GM21723 (cell line): ENCODE data around the gene PROCA1.

Experiments used
- ATAC-seq: cut with Tn5 transposase; IDR thresholded peaks from one replicate; pipeline ENCODE4 v1.9.1; 2021; ENCODE audit warnings: mild to moderate bottlenecking, moderate library complexity; ENCODE audit not compliant: unreplicated experiment

PROCA1 gene

GRCh38 chr17:28712705-28713415, 1.2 kb upstream of the PROCA1 start:
- ATAC-seq = no peak

- ATAC-seq = peak; percentile 38
Observed at GRCh38 chr17:28712032-28712704, 480 bp upstream of the PROCA1 start.

- ATAC-seq = peak; percentile 75
Observed at GRCh38 chr17:28710861-28711722, 596 bp downstream of the PROCA1 start.

GRCh38 chr17:28707339-28707720, 4.4 kb downstream of the PROCA1 start:
- ATAC-seq = no peak

GRCh38 chr17:28706471-28707338, 5.0 kb downstream of the PROCA1 start:
- no peak for ATAC-seq

- ATAC-seq = no peak
Observed at GRCh38 chr17:28705728-28706334, 5.9 kb downstream of the PROCA1 start.

- ATAC-seq = no peak
Observed at GRCh38 chr17:28705074-28705659, 6.5 kb downstream of the PROCA1 start.

- no peak for ATAC-seq
Observed at GRCh38 chr17:28704219-28704858, 7.3 kb downstream of the PROCA1 start.

- no peak for ATAC-seq
Observed at GRCh38 chr17:28703552-28704218, 8.0 kb downstream of the PROCA1 start.

GRCh38 chr17:28702752-28703150, 8.9 kb downstream of the PROCA1 start:
- no peak for ATAC-seq

- ATAC-seq = no peak
Observed at GRCh38 chr17:28702026-28702751, 9.5 kb downstream of the PROCA1 start.

GRCh38 chr17:28700830-28701492, 10.7 kb downstream of the PROCA1 start:
- no peak for ATAC-seq

- no peak for ATAC-seq
Observed at GRCh38 chr17:28700278-28700677, 11.4 kb downstream of the PROCA1 start.

GRCh38 chr17:28698253-28698941, 13.3 kb downstream of the PROCA1 start:
- ATAC-seq = no peak

GRCh38 chr17:28693869-28694268, 17.8 kb downstream of the PROCA1 start:
- no peak for ATAC-seq

- ATAC-seq = no peak
Observed at GRCh38 chr17:28689011-28689410, 22.7 kb downstream of the PROCA1 start.

- ATAC-seq = no peak
Observed at GRCh38 chr17:28688481-28688880, 23.2 kb downstream of the PROCA1 start.
